Posterior cingulate gyrus (tissue), 11 donors: ENCODE measurements around the gene PEX5L.

ENCODE experiments used
- DNase-seq, 10 donors: peaks; one replicate each; pipeline versions ENCODE4 v3.0.0 to v3.0.0-alpha.2; 2020 to 2021; ENCODE audit warnings: mixed read lengths in 3 of 10
- intact Hi-C: fragments of 100-400 bp; cut with DNase I; formaldehyde crosslinking; loops from one replicate; pipeline ENCODE4 v1.15.1; 2023

Gene PEX5L

GRCh38 chr3:179860275-179861107 is 176.2 kb downstream of the PEX5L start:
- DNase-seq: no peak
- intact Hi-C loops: no loop called here

- intact Hi-C loops: no loop called here
- DNase-seq: no peak
These were observed 183.6 kb downstream of the PEX5L start for GRCh38 chr3:179853176-179853575.

GRCh38 chr3:179852142-179852905 is 184.4 kb downstream of the PEX5L start:
- no peak for DNase-seq
- intact Hi-C loops: no loop called here

- DNase-seq: no peak
- intact Hi-C loops: no loop called here
These were observed 188.0 kb downstream of the PEX5L start for GRCh38 chr3:179848711-179849110.

GRCh38 chr3:179842061-179842460 is 194.7 kb downstream of the PEX5L start:
- no peak for DNase-seq
- intact Hi-C loops: no loop called here

- intact Hi-C loops: no loop called here
- DNase-seq: peak in 3 of 10 donors; percentile 19 to 73 (median 70)
These were observed 195.8 kb downstream of the PEX5L start for GRCh38 chr3:179840985-179841384.

GRCh38 chr3:179837374-179837773 is 199.4 kb downstream of the PEX5L start:
- DNase-seq: no peak
- intact Hi-C loops: no loop called here

- intact Hi-C loops: no loop called here
- DNase-seq: no peak
These were observed 203.4 kb downstream of the PEX5L start for GRCh38 chr3:179833294-179833693.

- no peak for DNase-seq
- intact Hi-C loops: no loop called here
These were observed 204.3 kb downstream of the PEX5L start for GRCh38 chr3:179832333-179832854.

GRCh38 chr3:179829401-179829800 is 207.3 kb downstream of the PEX5L start:
- intact Hi-C loops: no loop called here
- no peak for DNase-seq

- intact Hi-C loops: no loop called here
- no peak for DNase-seq
These were observed 208.0 kb downstream of the PEX5L start for GRCh38 chr3:179828738-179829137.

GRCh38 chr3:179826247-179826637 is 210.5 kb downstream of the PEX5L start:
- intact Hi-C loops: no loop called here
- DNase-seq: no peak

- intact Hi-C loops: no loop called here
- DNase-seq: no peak
These were observed 211.1 kb downstream of the PEX5L start for GRCh38 chr3:179825527-179826246.

- DNase-seq: no peak
- intact Hi-C loops: loop anchor here (5.0 kb wide), 1 partner anchor 775 kb away; no protein-coding TSS in a partner anchor
These were observed 214.4 kb downstream of the PEX5L start for GRCh38 chr3:179822296-179822695.

GRCh38 chr3:179819379-179819778 is 217.4 kb downstream of the PEX5L start:
- peak in 1 of 10 donors; percentile 21 for DNase-seq
- intact Hi-C loops: no loop called here

GRCh38 chr3:179812096-179812382 is 224.7 kb downstream of the PEX5L start:
- DNase-seq: no peak
- intact Hi-C loops: loop anchor here (5.0 kb wide), 1 partner anchor 205 kb away; no protein-coding TSS in a partner anchor

- intact Hi-C loops: loop anchor here (5.0 kb wide), 1 partner anchor 206 kb away; no protein-coding TSS in a partner anchor
- peak in 4 of 10 donors; percentile 33 to 78 (median 42) for DNase-seq
These were observed 225.2 kb downstream of the PEX5L start for GRCh38 chr3:179811321-179812095.

- no peak for DNase-seq
- intact Hi-C loops: loop anchor here (5.0 kb wide), 1 partner anchor 208 kb away; no protein-coding TSS in a partner anchor
These were observed 227.1 kb downstream of the PEX5L start for GRCh38 chr3:179809639-179810038.

GRCh38 chr3:179807588-179807987 is 229.1 kb downstream of the PEX5L start:
- intact Hi-C loops: no loop called here
- no peak for DNase-seq

- intact Hi-C loops: no loop called here
- peak in 5 of 10 donors; percentile 11 to 85 (median 17) for DNase-seq
These were observed 230.6 kb downstream of the PEX5L start for GRCh38 chr3:179806177-179806576.
